Measurements from ENCODE around the gene TMEM132C.
A peak's percentile ranks its signal among the peaks of the same experiment; 100 is the strongest.

Gene TMEM132C

GRCh38 chr12:128399253-128399652 lies 132.3 kb downstream of the TMEM132C start:
- H3K27ac ChIP-seq: no peak overlapping the region
- no peak for DNase-seq (ENCODE audit: low read depth, low spot score)

DNA sequence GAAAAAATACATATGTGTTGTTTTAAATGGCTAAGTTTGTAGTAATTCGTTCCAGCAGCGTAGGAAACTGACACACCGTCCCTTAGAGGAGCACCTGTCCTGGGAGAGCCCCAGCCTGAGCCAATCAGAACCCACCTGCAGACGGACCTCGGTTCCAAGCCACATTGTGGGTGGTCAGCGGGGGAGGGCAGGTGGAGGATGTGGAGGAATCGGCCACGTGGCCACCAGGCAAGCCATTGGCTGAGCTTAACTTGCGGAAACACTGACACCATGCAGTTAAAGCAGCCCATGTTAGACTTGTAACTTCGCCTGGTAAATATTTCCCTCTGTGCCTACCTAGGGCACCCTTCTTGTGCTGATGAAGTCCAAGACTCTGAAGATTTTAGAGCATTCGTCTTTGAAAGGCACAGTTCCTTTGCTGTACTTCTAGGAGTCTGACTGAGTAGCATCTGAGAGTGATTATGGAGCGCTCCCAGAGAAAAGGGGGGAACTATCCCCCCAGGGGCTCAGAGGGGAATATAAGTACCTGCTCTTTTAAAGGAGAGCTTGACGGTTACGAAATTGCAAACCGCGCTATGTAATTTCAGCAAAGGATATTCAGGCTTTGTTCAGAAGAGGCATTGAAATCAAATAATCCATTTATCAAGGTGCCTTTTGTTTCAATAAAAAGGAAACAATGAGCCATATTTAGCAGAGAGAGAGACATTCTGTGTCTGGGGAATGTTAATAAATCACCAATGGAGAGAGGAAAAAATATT lies 135.7 kb downstream of the TMEM132C start:
- no peak overlapping the region for H3K27ac ChIP-seq
- DNase-seq (ENCODE audit: low read depth, low spot score): no peak

- DNase-seq (ENCODE audit: low read depth, low spot score): no peak
These were observed 141.7 kb downstream of the TMEM132C start for GRCh38 chr12:128408669-128409068.

DNA sequence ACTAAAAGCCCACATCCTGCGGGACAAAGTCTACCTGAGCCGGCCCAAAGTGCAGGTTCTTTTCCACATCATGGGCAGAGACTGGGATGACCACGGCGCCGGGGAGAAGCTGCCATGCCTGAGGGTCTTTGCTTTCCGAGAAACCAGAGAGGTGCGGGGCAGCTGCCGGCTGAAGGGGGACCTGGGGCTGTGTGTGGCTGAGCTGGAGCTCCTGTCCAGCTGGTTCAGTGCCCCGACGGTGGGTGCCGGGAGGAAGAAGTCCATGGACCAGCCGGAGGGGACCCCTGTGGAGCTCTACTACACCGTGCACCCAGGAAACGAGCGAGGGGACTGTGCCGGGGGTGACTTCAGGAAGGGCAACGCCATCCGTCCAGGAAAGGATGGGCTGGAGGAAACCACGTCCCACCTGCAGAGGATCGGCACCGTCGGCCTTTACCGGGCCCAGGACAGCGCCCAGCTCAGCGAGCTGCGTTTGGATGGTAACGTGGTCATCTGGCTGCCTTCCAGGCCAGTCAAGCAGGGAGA lies 148.1 kb downstream of the TMEM132C start:
- H3K27ac ChIP-seq: no peak overlapping the region

More at GRCh38 chr12:128408669-128409068, 141.7 kb downstream of the TMEM132C start:
- no peak overlapping the region for H3K27ac ChIP-seq

DNA sequence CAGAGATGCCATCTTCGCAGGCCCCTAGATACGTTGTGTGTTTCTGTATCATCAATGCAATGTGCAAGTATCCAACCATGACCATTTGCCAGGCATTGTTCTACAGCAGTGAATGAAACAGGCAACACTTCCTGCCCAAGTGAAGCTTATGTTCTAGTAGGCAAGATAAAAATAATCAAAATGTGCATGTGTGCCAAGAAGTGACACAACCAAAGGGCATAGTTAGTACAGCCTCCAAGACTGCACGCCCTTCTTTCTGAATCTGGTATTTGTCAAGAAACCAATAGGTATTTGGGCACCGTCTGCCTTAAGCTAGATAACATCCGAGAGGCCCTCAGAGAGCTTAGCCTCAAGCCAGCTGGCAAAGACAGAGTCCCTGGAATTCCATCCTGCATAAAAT lies 152.0 kb downstream of the TMEM132C start:
- no peak for DNase-seq (ENCODE audit: low read depth, low spot score)
- no peak overlapping the region for H3K27ac ChIP-seq

More for the DNA sequence above, 148.1 kb downstream of the TMEM132C start:
- DNase-seq (ENCODE audit: low read depth, low spot score): no peak

DNA sequence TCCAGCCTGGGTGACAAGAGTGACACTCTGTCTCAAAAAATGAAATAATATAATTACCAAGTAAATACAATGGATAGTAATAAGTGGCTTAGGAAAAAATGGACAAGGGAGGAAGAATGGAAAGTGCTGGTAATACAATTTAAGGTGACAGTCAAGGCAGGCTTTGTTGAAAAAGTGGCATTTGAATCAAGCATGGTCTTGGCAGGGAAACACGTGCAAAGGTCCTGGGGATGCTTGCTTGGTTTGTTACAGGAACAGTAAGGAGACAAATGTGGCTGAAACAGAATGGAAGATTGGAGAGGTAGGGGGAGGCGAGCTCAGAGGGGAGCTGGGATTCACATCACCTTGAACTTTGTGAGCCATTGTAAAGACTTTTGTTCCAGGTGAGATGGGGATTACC lies 153.2 kb downstream of the TMEM132C start:
- no peak overlapping the region for H3K27ac ChIP-seq
- DNase-seq (ENCODE audit: low read depth, low spot score): no peak

- H3K27ac ChIP-seq: no peak overlapping the region
- no peak for DNase-seq (ENCODE audit: low read depth, low spot score)
These were observed 154.4 kb downstream of the TMEM132C start for GRCh38 chr12:128421375-128421774.

- no peak overlapping the region for H3K27ac ChIP-seq
- no peak for DNase-seq (ENCODE audit: low read depth, low spot score)
These were observed 156.2 kb downstream of the TMEM132C start for GRCh38 chr12:128423205-128423604.

GRCh38 chr12:128424931-128425431 lies 158.0 kb downstream of the TMEM132C start:
- H3K27ac ChIP-seq: no peak overlapping the region
- DNase-seq (ENCODE audit: low read depth, low spot score): no peak

DNA sequence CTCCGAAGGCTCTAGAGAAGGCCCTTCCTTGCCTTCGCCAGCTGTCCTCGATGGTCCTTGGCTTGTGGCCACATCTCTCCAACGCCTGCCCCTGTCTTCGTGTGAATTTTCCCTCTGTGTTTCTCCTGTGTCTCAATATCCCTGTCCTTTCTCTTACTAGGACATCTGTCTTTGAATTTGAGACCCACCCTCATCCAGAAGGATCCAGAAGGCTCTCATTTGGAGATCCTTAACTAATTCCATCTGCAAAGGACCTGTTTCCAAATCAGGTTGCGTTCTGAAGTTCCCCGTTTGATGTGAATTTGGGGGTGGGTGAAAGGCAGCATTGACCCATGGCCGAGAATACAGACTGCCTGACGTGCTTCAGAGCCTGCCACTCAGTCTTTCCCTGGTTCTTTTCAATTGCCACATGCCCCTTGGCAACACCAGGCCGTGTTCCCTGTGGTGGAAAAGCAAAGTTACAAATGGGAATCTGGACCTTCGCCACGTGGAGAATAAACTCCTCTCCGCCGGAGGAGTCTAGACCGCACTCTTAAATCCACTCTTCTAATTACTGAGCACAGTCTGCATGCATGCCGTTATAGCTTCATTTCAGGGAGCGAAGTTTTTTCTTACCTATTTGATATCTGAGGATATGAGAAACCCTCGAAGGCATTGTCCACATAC lies 158.8 kb downstream of the TMEM132C start:
- DNase-seq (ENCODE audit: low read depth, low spot score): no peak
- H3K27ac ChIP-seq: no peak overlapping the region

DNA sequence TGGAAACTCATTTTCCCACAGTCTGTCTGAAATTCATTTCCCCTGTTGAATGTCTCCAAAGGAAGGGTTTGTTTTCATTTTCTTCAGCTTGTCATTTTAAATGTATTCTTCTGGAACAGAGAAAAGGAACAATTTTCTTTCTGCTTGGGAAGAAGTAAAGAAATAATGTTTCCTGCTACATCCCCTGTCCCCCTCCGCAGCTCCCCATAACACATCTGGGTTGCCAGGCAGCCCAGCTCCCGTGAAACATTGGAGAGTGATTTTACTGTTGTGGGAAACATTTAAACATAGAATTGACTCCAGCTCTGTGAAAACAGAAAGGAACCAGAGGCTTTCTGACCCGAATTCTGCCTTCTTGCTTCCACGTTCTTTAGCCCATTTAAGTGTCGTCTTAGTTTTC lies 159.5 kb downstream of the TMEM132C start:
- no peak overlapping the region for H3K27ac ChIP-seq

GRCh38 chr12:128439796-128440195 lies 172.8 kb downstream of the TMEM132C start:
- no peak for DNase-seq (ENCODE audit: low read depth, low spot score)
- H3K27ac ChIP-seq: no peak overlapping the region

More for the DNA sequence above, 159.5 kb downstream of the TMEM132C start:
- no peak for DNase-seq (ENCODE audit: low read depth, low spot score)

DNA sequence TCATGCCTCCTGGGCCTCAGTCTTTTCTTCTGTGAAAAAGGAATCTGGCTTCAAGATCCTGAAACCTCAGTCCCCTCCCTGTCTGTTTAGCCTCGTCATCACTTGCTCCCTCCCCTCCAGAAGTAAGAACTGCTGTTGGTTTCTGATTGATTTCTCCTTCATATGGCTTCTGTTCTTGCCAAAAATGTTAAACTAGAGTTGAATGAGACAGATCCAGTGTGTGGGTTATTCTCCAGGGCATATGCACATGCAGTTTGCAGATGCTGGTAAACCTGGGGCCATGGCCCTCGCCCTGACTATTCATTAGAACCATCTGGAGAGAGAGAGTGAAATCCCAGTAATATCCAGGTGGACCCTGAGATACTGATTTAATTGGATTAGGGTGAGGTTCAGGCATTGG lies 175.1 kb downstream of the TMEM132C start:
- no peak for DNase-seq (ENCODE audit: low read depth, low spot score)
- H3K27ac ChIP-seq: no peak overlapping the region

- no peak overlapping the region for H3K27ac ChIP-seq
- no peak for DNase-seq (ENCODE audit: low read depth, low spot score)
These were observed 177.6 kb downstream of the TMEM132C start for GRCh38 chr12:128444598-128444997.

DNA sequence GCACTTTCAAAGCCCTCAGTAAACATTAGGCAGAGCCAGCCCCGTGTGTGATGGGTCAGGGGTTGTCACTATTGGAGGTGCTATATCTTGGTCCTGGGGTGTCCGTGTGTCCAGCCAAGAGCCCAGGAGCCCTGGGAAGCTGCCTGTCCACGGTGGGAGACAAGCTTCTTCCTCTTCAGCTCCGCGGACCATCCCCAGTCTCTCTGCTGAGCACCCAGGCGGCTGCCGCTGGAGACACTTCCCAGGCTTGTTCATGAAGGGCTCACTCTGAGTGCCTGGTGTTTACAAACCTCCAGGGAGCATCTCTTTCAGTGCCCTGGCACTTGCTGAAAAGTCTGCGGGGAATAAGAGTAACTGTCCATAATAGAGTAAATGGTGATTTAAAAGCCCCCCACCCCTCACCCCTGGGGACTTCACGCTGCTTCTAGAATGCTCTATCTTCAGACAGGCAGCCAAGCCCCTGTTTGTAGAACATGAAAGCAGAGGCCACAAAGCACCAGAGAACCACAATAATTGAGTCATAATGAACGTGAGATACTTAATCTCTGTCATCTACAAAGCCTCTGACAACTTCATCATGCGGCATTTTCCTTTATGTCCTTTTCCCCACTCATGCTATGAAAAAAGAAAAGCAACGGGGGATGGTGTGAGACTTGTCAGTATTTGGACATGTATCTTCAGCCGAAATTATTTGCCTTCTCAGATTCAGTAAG lies 178.6 kb downstream of the TMEM132C start:
- H3K27ac ChIP-seq: no peak overlapping the region
- DNase-seq (ENCODE audit: low read depth, low spot score): no peak

GRCh38 chr12:128449146-128449894 lies 182.3 kb downstream of the TMEM132C start:
- peak; percentile 20 for DNase-seq (ENCODE audit: low read depth, low spot score)

GRCh38 chr12:128450810-128451209 lies 183.8 kb downstream of the TMEM132C start:
- DNase-seq (ENCODE audit: low read depth, low spot score): no peak
- no peak overlapping the region for H3K27ac ChIP-seq

More at GRCh38 chr12:128449146-128449894, 182.3 kb downstream of the TMEM132C start:
- no peak overlapping the region for H3K27ac ChIP-seq

DNA sequence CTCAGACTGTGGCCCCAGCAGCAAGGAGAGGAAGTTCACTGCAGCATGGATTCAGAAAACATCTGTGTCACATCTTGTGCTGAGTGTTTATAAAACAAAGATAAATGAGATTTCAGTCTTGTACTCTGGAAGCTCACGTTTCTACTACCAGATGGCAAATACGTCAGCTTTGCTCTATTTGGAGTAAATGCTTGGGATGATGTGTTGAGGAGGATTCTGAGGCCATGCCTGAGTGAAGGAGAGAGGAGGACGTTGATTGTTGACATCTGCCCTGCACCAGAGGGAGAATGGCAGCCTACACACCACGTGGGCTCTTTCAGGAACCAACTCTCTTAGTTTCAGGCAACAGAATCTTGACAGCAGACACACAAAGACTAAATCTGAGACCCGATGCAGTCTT lies 188.9 kb downstream of the TMEM132C start:
- no peak overlapping the region for H3K27ac ChIP-seq

DNA sequence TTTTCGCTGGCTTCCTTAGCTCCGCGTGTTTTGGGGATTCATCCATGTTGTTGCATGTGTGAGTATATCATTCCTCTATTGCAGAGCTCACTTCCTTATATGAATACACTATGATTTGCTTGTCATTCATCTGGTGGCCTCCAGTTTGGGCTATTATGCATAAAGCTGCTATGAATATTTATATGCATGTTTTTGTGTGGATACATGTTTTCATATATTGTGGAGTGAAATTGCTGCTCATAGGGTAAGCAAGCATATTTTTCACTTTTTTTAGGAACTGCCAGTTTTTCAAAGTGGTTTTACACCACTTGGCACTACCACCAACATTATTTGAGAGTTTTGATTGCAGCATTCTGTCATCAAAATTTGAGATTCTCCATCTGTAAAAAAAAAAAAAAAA lies 190.0 kb downstream of the TMEM132C start:
- no peak for DNase-seq (ENCODE audit: low read depth, low spot score)
- no peak overlapping the region for H3K27ac ChIP-seq

More for the DNA sequence above, 188.9 kb downstream of the TMEM132C start:
- no peak for DNase-seq (ENCODE audit: low read depth, low spot score)
